Measurements from ENCODE around the gene RIMS3.

RIMS3 gene

GRCh38 chr1:40689737-40690136 lies 24.3 kb upstream of the RIMS3 start:
- no peak overlapping the region for H3K27ac ChIP-seq (replicated peaks; ENCODE audit: low read length)
- H3K14ac ChIP-seq (ENCODE audit: low read length): no peak overlapping the region
- no peak overlapping the region for H2BK120ac ChIP-seq (ENCODE audit: low read depth, low read length)
- no CpG with 5 or more reads among the region's 1 CpG for WGBS, 2 donors (ENCODE audit: extremely low coverage in 2 of 2, insufficient read length in 2 of 2, insufficient replicate concordance in 1 of 2)
- no peak overlapping the region for H3K18ac ChIP-seq (ENCODE audit: low read length)
- H3K4me1 ChIP-seq (ENCODE audit: control insufficient read depth in 2 of 2, insufficient read depth in 1 of 2, low read depth in 1 of 2, low read length in 2 of 2): peaks cover 0 to 6% of the 10 kb centered on the region in 2 donors
- peaks cover 8 to 33% of the 10 kb centered on the region in 2 donors for H3K36me3 ChIP-seq (replicated peaks in 1 of 2; ENCODE audit: control insufficient read depth in 2 of 2, insufficient read depth in 2 of 2, low read length in 2 of 2)
- no peak overlapping the region for H3K9ac ChIP-seq (ENCODE audit: low read depth, low read length, poor library complexity)
- H3K4me2 ChIP-seq (ENCODE audit: insufficient read depth, low read length, poor library complexity, severe bottlenecking): no peak overlapping the region
- no peak overlapping the region for H2BK15ac ChIP-seq (ENCODE audit: low read length)
- no peak overlapping the region for H3K23ac ChIP-seq (ENCODE audit: low read depth, low read length, poor library complexity)
- H2AK5ac ChIP-seq (ENCODE audit: low read depth, low read length): no peak overlapping the region
- no peak for DNase-seq (ENCODE audit: low spot score)
- H3K27me3 ChIP-seq (ENCODE audit: control insufficient read depth in 3 of 3, insufficient read depth in 3 of 3, low read depth in 1 of 3, low read length in 3 of 3): no peaks in the 10 kb centered on the region
- no peak overlapping the region for H4K91ac ChIP-seq (ENCODE audit: low read depth, low read length, poor library complexity)
- H2BK12ac ChIP-seq (ENCODE audit: low read length): no peak overlapping the region
- H2AFZ ChIP-seq (ENCODE audit: low read length): no peak overlapping the region
- no peak overlapping the region for H3K4me3 ChIP-seq (ENCODE audit: low read length in 2 of 2)
- no peaks in the 10 kb centered on the region for H3K79me1 ChIP-seq (ENCODE audit: low read depth, low read length)
- H2BK5ac ChIP-seq (ENCODE audit: low read length): no peak overlapping the region
- H3K4ac ChIP-seq (ENCODE audit: low read length): no peak overlapping the region
- no peak overlapping the region for H4K8ac ChIP-seq (ENCODE audit: low read depth, low read length)
- peaks cover 0 to 3% of the 10 kb centered on the region in 2 donors for H3K9me3 ChIP-seq (replicated peaks in 1 of 2; ENCODE audit: control insufficient read depth in 2 of 2, insufficient read depth in 1 of 2, low read depth in 1 of 2, low read length in 2 of 2)

DNA sequence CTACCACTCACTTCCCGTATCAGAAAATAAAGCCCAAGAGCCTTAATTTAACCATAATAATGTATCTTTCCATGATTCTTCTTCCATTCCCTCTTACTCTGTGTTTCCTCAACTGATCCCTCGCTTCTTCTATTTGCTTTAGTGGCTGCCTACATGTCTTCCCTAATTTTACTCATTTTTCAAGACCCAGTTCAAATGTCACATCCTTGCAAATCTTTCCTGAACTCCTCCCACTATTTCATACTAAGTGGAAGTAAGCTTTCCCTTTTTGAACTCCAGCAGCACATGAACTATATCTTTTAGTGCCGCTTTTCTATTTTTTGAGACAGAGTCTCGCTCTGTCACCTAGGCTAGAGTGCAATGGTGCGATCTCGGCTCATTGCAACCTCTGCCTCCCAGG lies 22.2 kb upstream of the RIMS3 start:
- Histone ChIP-seq H2AFZ (ENCODE audit: low read length) (no peak overlapping the region), H3K4ac (ENCODE audit: low read length) (no peak overlapping the region), H3K36me3 (replicated peaks in 1 of 2; ENCODE audit: control insufficient read depth in 2 of 2, insufficient read depth in 2 of 2, low read length in 2 of 2) (peaks cover 8 to 33% of the 10 kb centered on the region in 2 donors), H2AK5ac (ENCODE audit: low read depth, low read length) (no peak overlapping the region), H2BK5ac (ENCODE audit: low read length) (no peak overlapping the region), H3K4me1 (ENCODE audit: control insufficient read depth in 2 of 2, insufficient read depth in 1 of 2, low read depth in 1 of 2, low read length in 2 of 2) (peaks cover 0 to 2% of the 10 kb centered on the region in 2 donors), H3K27me3 (ENCODE audit: control insufficient read depth in 3 of 3, insufficient read depth in 3 of 3, low read depth in 1 of 3, low read length in 3 of 3) (no peaks in the 10 kb centered on the region), H3K18ac (ENCODE audit: low read length) (no peak overlapping the region), H3K79me1 (ENCODE audit: low read depth, low read length) (no peaks in the 10 kb centered on the region), H3K9ac (ENCODE audit: low read depth, low read length, poor library complexity) (no peak overlapping the region), H2BK15ac (ENCODE audit: low read length) (no peak overlapping the region), H3K4me2 (ENCODE audit: insufficient read depth, low read length, poor library complexity, severe bottlenecking) (no peak overlapping the region), H2BK120ac (ENCODE audit: low read depth, low read length) (no peak overlapping the region), H3K27ac (replicated peaks; ENCODE audit: low read length) (no peak overlapping the region), H4K91ac (ENCODE audit: low read depth, low read length, poor library complexity) (no peak overlapping the region), H3K4me3 (ENCODE audit: low read length in 2 of 2) (no peak overlapping the region), H3K9me3 (replicated peaks in 1 of 2; ENCODE audit: control insufficient read depth in 2 of 2, insufficient read depth in 1 of 2, low read depth in 1 of 2, low read length in 2 of 2) (peaks cover 0 to 3% of the 10 kb centered on the region in 2 donors), H4K8ac (ENCODE audit: low read depth, low read length) (no peak overlapping the region), H2BK12ac (ENCODE audit: low read length) (no peak overlapping the region), H3K14ac (ENCODE audit: low read length) (no peak overlapping the region), H3K23ac (ENCODE audit: low read depth, low read length, poor library complexity) (no peak overlapping the region)
- no peak for DNase-seq (ENCODE audit: low spot score)
- no CpG with 5 or more reads among the region's 6 CpGs for WGBS, 2 donors (ENCODE audit: extremely low coverage in 2 of 2, insufficient read length in 2 of 2, insufficient replicate concordance in 1 of 2)

DNA sequence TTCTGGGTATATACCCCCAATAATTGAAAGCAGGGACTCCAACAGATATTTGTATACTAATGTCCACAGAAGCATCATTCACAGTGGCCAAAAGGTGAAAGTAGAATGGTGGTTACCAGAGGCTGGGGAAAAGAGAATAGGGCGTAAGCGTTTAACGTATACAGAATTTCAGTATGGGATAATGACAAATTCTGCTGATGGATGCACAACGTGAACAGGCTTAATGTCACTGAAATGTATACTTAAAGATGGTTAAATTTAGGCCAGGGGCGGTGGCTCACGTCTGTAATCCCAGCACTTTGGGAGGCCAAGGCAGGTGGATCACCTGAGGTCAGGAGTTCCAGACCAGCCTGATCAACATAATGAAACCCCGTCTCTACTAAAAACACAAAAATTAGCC lies 21.6 kb upstream of the RIMS3 start:
- no peak for DNase-seq (ENCODE audit: low spot score)
- Histone ChIP-seq H3K23ac (ENCODE audit: low read depth, low read length, poor library complexity) (no peak overlapping the region), H3K9me3 (replicated peaks in 1 of 2; ENCODE audit: control insufficient read depth in 2 of 2, insufficient read depth in 1 of 2, low read depth in 1 of 2, low read length in 2 of 2) (peaks cover 0 to 3% of the 10 kb centered on the region in 2 donors), H2AFZ (ENCODE audit: low read length) (no peak overlapping the region), H4K91ac (ENCODE audit: low read depth, low read length, poor library complexity) (no peak overlapping the region), H3K18ac (ENCODE audit: low read length) (no peak overlapping the region), H3K27me3 (ENCODE audit: control insufficient read depth in 3 of 3, insufficient read depth in 3 of 3, low read depth in 1 of 3, low read length in 3 of 3) (no peaks in the 10 kb centered on the region), H3K4me1 (ENCODE audit: control insufficient read depth in 2 of 2, insufficient read depth in 1 of 2, low read depth in 1 of 2, low read length in 2 of 2) (no peaks in the 10 kb centered on the region), H4K8ac (ENCODE audit: low read depth, low read length) (no peak overlapping the region), H2BK120ac (ENCODE audit: low read depth, low read length) (no peak overlapping the region), H3K79me1 (ENCODE audit: low read depth, low read length) (no peaks in the 10 kb centered on the region), H2AK5ac (ENCODE audit: low read depth, low read length) (no peak overlapping the region), H3K36me3 (replicated peaks in 1 of 2; ENCODE audit: control insufficient read depth in 2 of 2, insufficient read depth in 2 of 2, low read length in 2 of 2) (peaks cover 8 to 33% of the 10 kb centered on the region in 2 donors), H2BK5ac (ENCODE audit: low read length) (no peak overlapping the region), H3K14ac (ENCODE audit: low read length) (no peak overlapping the region), H3K27ac (replicated peaks; ENCODE audit: low read length) (no peak overlapping the region), H3K4me2 (ENCODE audit: insufficient read depth, low read length, poor library complexity, severe bottlenecking) (no peak overlapping the region), H2BK15ac (ENCODE audit: low read length) (no peak overlapping the region), H3K4me3 (ENCODE audit: low read length in 2 of 2) (no peak overlapping the region), H2BK12ac (ENCODE audit: low read length) (no peak overlapping the region), H3K4ac (ENCODE audit: low read length) (no peak overlapping the region), H3K9ac (ENCODE audit: low read depth, low read length, poor library complexity) (no peak overlapping the region)
- no CpG with 5 or more reads among the region's 7 CpGs for WGBS, 2 donors (ENCODE audit: extremely low coverage in 2 of 2, insufficient read length in 2 of 2, insufficient replicate concordance in 1 of 2)

GRCh38 chr1:40684669-40685068 lies 19.2 kb upstream of the RIMS3 start:
- H3K79me1 ChIP-seq (ENCODE audit: low read depth, low read length): no peaks in the 10 kb centered on the region
- no peak overlapping the region for H2BK120ac ChIP-seq (ENCODE audit: low read depth, low read length)
- no peak overlapping the region for H2BK15ac ChIP-seq (ENCODE audit: low read length)
- H3K4ac ChIP-seq (ENCODE audit: low read length): no peak overlapping the region
- no peak overlapping the region for H3K9ac ChIP-seq (ENCODE audit: low read depth, low read length, poor library complexity)
- no peak for DNase-seq (ENCODE audit: low spot score)
- H3K4me2 ChIP-seq (ENCODE audit: insufficient read depth, low read length, poor library complexity, severe bottlenecking): no peak overlapping the region
- H4K8ac ChIP-seq (ENCODE audit: low read depth, low read length): no peak overlapping the region
- H2AK5ac ChIP-seq (ENCODE audit: low read depth, low read length): no peak overlapping the region
- H2BK12ac ChIP-seq (ENCODE audit: low read length): no peak overlapping the region
- no peak overlapping the region for H3K4me3 ChIP-seq (ENCODE audit: low read length in 2 of 2)
- no peak overlapping the region for H3K27ac ChIP-seq (replicated peaks; ENCODE audit: low read length)
- H3K36me3 ChIP-seq (replicated peaks in 1 of 2; ENCODE audit: control insufficient read depth in 2 of 2, insufficient read depth in 2 of 2, low read length in 2 of 2): peaks cover 8 to 25% of the 10 kb centered on the region in 2 donors
- H4K91ac ChIP-seq (ENCODE audit: low read depth, low read length, poor library complexity): no peak overlapping the region
- no CpG with 5 or more reads among the region's 3 CpGs for WGBS, 2 donors (ENCODE audit: extremely low coverage in 2 of 2, insufficient read length in 2 of 2, insufficient replicate concordance in 1 of 2)
- H2BK5ac ChIP-seq (ENCODE audit: low read length): no peak overlapping the region
- no peaks in the 10 kb centered on the region for H3K27me3 ChIP-seq (ENCODE audit: control insufficient read depth in 3 of 3, insufficient read depth in 3 of 3, low read depth in 1 of 3, low read length in 3 of 3)
- H3K14ac ChIP-seq (ENCODE audit: low read length): no peak overlapping the region
- H3K4me1 ChIP-seq (ENCODE audit: control insufficient read depth in 2 of 2, insufficient read depth in 1 of 2, low read depth in 1 of 2, low read length in 2 of 2): no peaks in the 10 kb centered on the region
- no peak overlapping the region for H2AFZ ChIP-seq (ENCODE audit: low read length)
- H3K23ac ChIP-seq (ENCODE audit: low read depth, low read length, poor library complexity): no peak overlapping the region
- H3K9me3 ChIP-seq (replicated peaks in 1 of 2; ENCODE audit: control insufficient read depth in 2 of 2, insufficient read depth in 1 of 2, low read depth in 1 of 2, low read length in 2 of 2): peaks cover 0 to 3% of the 10 kb centered on the region in 2 donors
- H3K18ac ChIP-seq (ENCODE audit: low read length): no peak overlapping the region

All from neuronal stem cell (in vitro differentiated cells).